Left colon (tissue), 2 donors: ENCODE measurements around the gene NMUR1. TPM values are rescaled to one million over a fixed set of nuclear protein-coding genes. Genes with fewer than 3 reads are reported as not detected.

Experiments used
- ATAC-seq: fragments of 200-7000 bp; cut with Tn5 transposase; one replicate; pipeline ENCODE4 v1.9.1; 2020; ENCODE audit warnings: mild to moderate bottlenecking, moderate library complexity
- DNase-seq, 2 donors: peaks; one replicate each; pipeline ENCODE4 v3.0.0-alpha.2; 2020
- intact Hi-C, 2 donors: fragments of 100-400 bp; cut with DNase I in 1 of 2; cut with micrococcal nuclease in 1 of 2; formaldehyde crosslinking; loops; one replicate each; pipeline versions ENCODE4 v1.11.2 to v1.14.0; 2022; cut with DNase I, micrococcal nuclease
- total RNA-seq, 2 donors: library from RNA; stranded (reverse); fragmentation: NEBNext Ultra II Directional; extraction: Animal tissue kit (Norgen Biotek cat#: 25700); gene quantifications; one replicate each; pipeline ENCODE4 v1.2.1, GENCODE V29; 2021
- donor health status: DM: no; HTN: no; CAD: no.
- donor health status: DM: yes; HTN: yes; CAD: no.

The NMUR1 gene
- total RNA-seq, 2 donors from 2014 or later = 0.15 to 1.3 TPM

- no peak for DNase-seq
- ATAC-seq = no peak
- intact Hi-C loops = loop anchor here in 1 of 2 donors (10.0 kb wide), 1 partner anchor 63 kb away; the partner anchor contains the start of gene TEX44
Observed at GRCh38 chr2:231531883-231532755, 1.9 kb upstream of the NMUR1 start.

- DNase-seq (no peak), ATAC-seq (no peak)
- intact Hi-C loops = loop anchor here in 1 of 2 donors (10.0 kb wide), 1 partner anchor 63 kb away; the partner anchor contains the start of gene TEX44
Observed at GRCh38 chr2:231531466-231531865, 1.2 kb upstream of the NMUR1 start.

GRCh38 chr2:231528636-231529030, 1.6 kb downstream of the NMUR1 start:
- DNase-seq (no peak), ATAC-seq (no peak)
- intact Hi-C loops = no loop called here

GRCh38 chr2:231527955-231528635, 2.1 kb downstream of the NMUR1 start:
- ATAC-seq (no peak), DNase-seq (no peak)
- intact Hi-C loops = no loop called here

- no peak for ATAC-seq
- DNase-seq = no peak
- intact Hi-C loops = no loop called here
Observed at GRCh38 chr2:231527091-231527395, 3.2 kb downstream of the NMUR1 start.

- intact Hi-C loops = no loop called here
- ATAC-seq (no peak), DNase-seq (no peak)
Observed at GRCh38 chr2:231526341-231527090, 3.7 kb downstream of the NMUR1 start.

GRCh38 chr2:231525248-231526163, 4.7 kb downstream of the NMUR1 start:
- intact Hi-C loops = no loop called here
- DNase-seq = no peak
- ATAC-seq = no peak

- intact Hi-C loops = no loop called here
- no peak for DNase-seq
- ATAC-seq = no peak
Observed at GRCh38 chr2:231524477-231525247, 5.6 kb downstream of the NMUR1 start.

GRCh38 chr2:231523451-231524285, 6.6 kb downstream of the NMUR1 start:
- intact Hi-C loops = no loop called here
- peak; percentile 37 for ATAC-seq
- no peak for DNase-seq

- intact Hi-C loops = no loop called here
- DNase-seq (no peak), ATAC-seq (no peak)
Observed at GRCh38 chr2:231522418-231523180, 7.6 kb downstream of the NMUR1 start.

- DNase-seq = no peak
- intact Hi-C loops = no loop called here
- no peak for ATAC-seq
Observed at GRCh38 chr2:231521443-231521842, 8.8 kb downstream of the NMUR1 start.

- no peak for ATAC-seq
- intact Hi-C loops = loop anchor here in 1 of 2 donors (5.0 kb wide), 1 partner anchor 37 kb away; no protein-coding TSS in a partner anchor
- DNase-seq = no peak
Observed at GRCh38 chr2:231519975-231520555, 10.2 kb downstream of the NMUR1 start.

GRCh38 chr2:231518771-231519170, 11.5 kb downstream of the NMUR1 start:
- no peak for DNase-seq
- intact Hi-C loops = loop anchor here in 1 of 2 donors (5.0 kb wide), 1 partner anchor 39 kb away; no protein-coding TSS in a partner anchor

GRCh38 chr2:231515603-231516002, 14.6 kb downstream of the NMUR1 start:
- DNase-seq (no peak), ATAC-seq (no peak)
- intact Hi-C loops = loop anchor here in 1 of 2 donors (5.0 kb wide), 1 partner anchor 42 kb away; no protein-coding TSS in a partner anchor

More at GRCh38 chr2:231518771-231519170, 11.5 kb downstream of the NMUR1 start:
- no peak for ATAC-seq

- no peak for DNase-seq
- ATAC-seq = no peak
- intact Hi-C loops = loop anchor here in 1 of 2 donors (5.0 kb wide), 1 partner anchor 42 kb away; no protein-coding TSS in a partner anchor
Observed at GRCh38 chr2:231514951-231515297, 15.3 kb downstream of the NMUR1 start.
